ENCODE results near the gene PVALB. TPM values are rescaled to one million over a fixed set of nuclear protein-coding genes. Genes with fewer than 3 reads are reported as not detected.
"Not testable (repeated sequence)": the region's sequence is repeated elsewhere in the genome, so short reads cannot be mapped to it uniquely, and the experiment has no call there.

Gene PVALB
- total and polyA plus RNA-seq, 2 experiments from 2014 or later: not detected

- Histone ChIP-seq H4K20me1 (ENCODE audit: insufficient read depth, poor library complexity, severe bottlenecking) (no peaks in the 10 kb centered on the region), H3K4me2 (no peak overlapping the region), H3K36me3 (replicated peaks; ENCODE audit: insufficient read depth, low read depth) (no peaks in the 10 kb centered on the region), H3K4me1 (ENCODE audit: insufficient read depth) (no peaks in the 10 kb centered on the region), H2AFZ (no peak overlapping the region), H3K79me2 (no peaks in the 10 kb centered on the region), H3K4me3 (no peak overlapping the region), H3K27me3 (peaks cover 13% of the 10 kb centered on the region), H3K9me2 (replicated peaks; ENCODE audit: insufficient read depth) (no peaks in the 10 kb centered on the region), H3K9me3 (ENCODE audit: low read depth) (no peaks in the 10 kb centered on the region), H3K27ac (no peak overlapping the region)
- TF ChIP-seq CTCF (IDR thresholded peaks at IDR 0.05; ENCODE audit: poor library complexity) (no peak), EZH2phosphoT487 (IDR thresholded peaks at IDR 0.05; ENCODE audit: low read depth, severe bottlenecking, unreplicated experiment) (no peak), EZH2 (IDR thresholded peaks at IDR 0.05; ENCODE audit: borderline replicate concordance) (no peak)
- WGBS (ENCODE audit: low lambda C conversion rate, missing lambda C conversion rate): 76% methylated on average over 7 of the region's 7 CpGs
- no peak for DNase-seq (ENCODE audit: low spot score)
These were observed 60.8 kb downstream of the PVALB start for GRCh38 chr22:36756031-36756430.

GRCh38 chr22:36755316-36755715, 61.5 kb downstream of the PVALB start:
- H4K20me1 ChIP-seq (ENCODE audit: insufficient read depth, poor library complexity, severe bottlenecking): no peaks in the 10 kb centered on the region
- H3K4me1 ChIP-seq (ENCODE audit: insufficient read depth): no peaks in the 10 kb centered on the region
- no peaks in the 10 kb centered on the region for H3K9me2 ChIP-seq (replicated peaks; ENCODE audit: insufficient read depth)
- 93% methylated on average over 6 of the region's 6 CpGs for WGBS (ENCODE audit: low lambda C conversion rate, missing lambda C conversion rate)
- H3K27ac ChIP-seq: no peak overlapping the region
- no peaks in the 10 kb centered on the region for H3K36me3 ChIP-seq (replicated peaks; ENCODE audit: insufficient read depth, low read depth)
- no peak overlapping the region for H2AFZ ChIP-seq
- no peaks in the 10 kb centered on the region for H3K79me2 ChIP-seq
- no peak overlapping the region for H3K4me2 ChIP-seq
- H3K27me3 ChIP-seq: peaks cover 13% of the 10 kb centered on the region
- H3K4me3 ChIP-seq: no peak overlapping the region
- TF ChIP-seq EZH2 (IDR thresholded peaks at IDR 0.05; ENCODE audit: borderline replicate concordance) (no peak), EZH2phosphoT487 (IDR thresholded peaks at IDR 0.05; ENCODE audit: low read depth, severe bottlenecking, unreplicated experiment) (no peak), CTCF (IDR thresholded peaks at IDR 0.05; ENCODE audit: poor library complexity) (no peak)
- no peaks in the 10 kb centered on the region for H3K9me3 ChIP-seq (ENCODE audit: low read depth)
- no peak for DNase-seq (ENCODE audit: low spot score)

GRCh38 chr22:36754881-36755280, 62.0 kb downstream of the PVALB start:
- not testable (repeated sequence) for H3K4me1 ChIP-seq (ENCODE audit: insufficient read depth); H3K9me3 ChIP-seq (ENCODE audit: low read depth); H2AFZ ChIP-seq; H3K4me2 ChIP-seq; H3K27ac ChIP-seq; H3K79me2 ChIP-seq; H3K36me3 ChIP-seq (replicated peaks; ENCODE audit: insufficient read depth, low read depth); H4K20me1 ChIP-seq (ENCODE audit: insufficient read depth, poor library complexity, severe bottlenecking); DNase-seq (ENCODE audit: low spot score); H3K9me2 ChIP-seq (replicated peaks; ENCODE audit: insufficient read depth); H3K4me3 ChIP-seq
- H3K27me3 ChIP-seq: peaks cover 13% of the 10 kb centered on the region
- WGBS (ENCODE audit: low lambda C conversion rate, missing lambda C conversion rate): 88% methylated on average over 9 of the region's 9 CpGs

- DNase-seq (ENCODE audit: low spot score): no peak
- Histone ChIP-seq H4K20me1 (ENCODE audit: insufficient read depth, poor library complexity, severe bottlenecking) (no peaks in the 10 kb centered on the region), H3K4me3 (no peak overlapping the region), H3K36me3 (replicated peaks; ENCODE audit: insufficient read depth, low read depth) (no peaks in the 10 kb centered on the region), H3K4me1 (ENCODE audit: insufficient read depth) (no peaks in the 10 kb centered on the region), H3K27ac (no peak overlapping the region), H3K9me2 (replicated peaks; ENCODE audit: insufficient read depth) (no peaks in the 10 kb centered on the region), H3K79me2 (no peaks in the 10 kb centered on the region), H3K4me2 (no peak overlapping the region), H2AFZ (no peak overlapping the region), H3K9me3 (ENCODE audit: low read depth) (no peaks in the 10 kb centered on the region), H3K27me3 (peaks cover 13% of the 10 kb centered on the region)
- 84% methylated on average over 12 of the region's 12 CpGs for WGBS (ENCODE audit: low lambda C conversion rate, missing lambda C conversion rate)
- TF ChIP-seq CTCF (IDR thresholded peaks at IDR 0.05; ENCODE audit: poor library complexity) (no peak), EZH2 (IDR thresholded peaks at IDR 0.05; ENCODE audit: borderline replicate concordance) (no peak), EZH2phosphoT487 (IDR thresholded peaks at IDR 0.05; ENCODE audit: low read depth, severe bottlenecking, unreplicated experiment) (no peak)
These were observed 62.9 kb downstream of the PVALB start for GRCh38 chr22:36753916-36754315.

All from hepatocyte (in vitro differentiated cells).